ENCODE data around the gene RNASEL.
"Not testable (repeated sequence)": the region's sequence is repeated elsewhere in the genome, so short reads cannot be mapped to it uniquely, and the experiment has no call there.

The RNASEL gene

DNA sequence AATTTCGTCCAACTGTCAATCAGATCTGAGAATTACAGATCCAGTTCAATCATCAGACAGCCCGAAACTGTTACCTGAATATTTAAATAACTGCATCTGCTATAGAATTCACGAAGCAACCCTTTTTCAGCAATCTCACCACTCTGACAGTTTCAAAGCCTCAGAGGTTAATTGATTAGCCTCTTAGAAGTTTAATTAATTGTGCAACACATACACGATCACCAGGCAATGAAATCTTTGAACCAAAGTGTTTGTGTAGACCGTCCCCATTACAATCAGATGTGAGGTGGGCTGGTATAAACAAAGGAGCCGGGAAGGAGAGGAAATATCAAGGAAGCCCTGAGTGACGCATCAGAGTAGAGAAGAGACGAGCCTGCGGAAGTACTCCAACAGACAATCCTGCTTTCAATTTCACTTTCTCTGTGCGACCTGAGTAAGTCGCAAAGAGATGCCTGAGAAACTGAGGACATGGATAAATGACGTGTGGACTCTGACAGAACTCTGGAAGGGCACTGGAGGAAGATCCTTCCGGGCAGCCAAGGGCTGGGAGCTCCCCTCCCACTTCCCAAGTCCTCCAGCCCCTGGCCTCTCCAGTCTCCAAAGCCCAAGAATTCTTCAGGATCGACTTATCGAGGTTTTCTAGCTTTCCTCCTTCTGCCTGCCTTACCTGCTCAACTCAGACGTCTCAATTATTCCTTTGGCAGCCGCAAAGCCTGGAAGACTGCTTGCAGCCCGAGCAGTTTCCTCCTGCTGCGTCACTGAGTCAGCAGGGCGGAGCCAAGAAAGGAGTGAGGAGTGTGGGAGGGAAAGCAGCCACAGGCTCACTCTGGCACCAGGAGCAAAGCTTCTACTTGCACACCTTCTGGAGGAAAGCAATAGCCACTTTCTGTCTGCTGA is at the start of gene RNASEL:
TSS of gene RNASEL (minus strand) at position 757 of the 897 bp plus-strand sequence. CDS start 2,450 bp downstream, outside the sequence.
- peak; percentile 40 for DNase-seq (ENCODE audit: low spot score)
- H3K27me3 Mint-ChIP-seq (ENCODE audit: low read depth) = peaks cover 13% of the 10 kb centered on the region
- H3K27ac Mint-ChIP-seq = peak within 1 kb of the TSS; percentile 99
- H3K36me3 Mint-ChIP-seq (ENCODE audit: low read depth) = peaks cover 13% of the 10 kb centered on the region
- H3K9me3 Mint-ChIP-seq = no peaks in the 10 kb centered on the region
- H3K4me1 Mint-ChIP-seq (ENCODE audit: low read depth) = peaks cover 23% of the 10 kb centered on the region
- peak within 1 kb of the TSS; percentile 94 for H3K4me3 Mint-ChIP-seq

DNA sequence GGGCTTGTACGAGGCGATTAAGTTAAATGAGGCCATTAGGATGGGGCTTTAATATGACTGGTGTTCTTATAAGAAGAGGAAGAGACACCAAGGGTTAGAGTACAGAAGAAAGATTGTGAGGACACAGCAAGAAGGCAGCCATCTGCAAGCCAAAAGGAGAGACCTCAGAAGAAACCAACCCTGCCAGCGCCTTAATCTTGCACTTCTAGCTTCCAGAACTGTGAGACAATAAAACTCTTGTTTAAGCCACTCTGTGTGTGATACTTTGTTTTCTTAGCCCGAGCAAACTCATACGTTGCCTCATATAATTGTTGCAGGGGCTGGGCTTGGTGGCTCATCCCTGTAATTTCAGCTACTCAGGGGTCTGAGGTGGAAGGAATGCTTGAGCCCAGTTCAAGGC is 48.7 kb upstream of the RNASEL start:
- Mint-ChIP-seq H3K9me3 (no peaks in the 10 kb centered on the region), H3K4me3 (no peak overlapping the region), H3K27ac (no peak overlapping the region), H3K27me3 (ENCODE audit: low read depth) (peaks cover 15% of the 10 kb centered on the region), H3K4me1 (ENCODE audit: low read depth) (no peaks in the 10 kb centered on the region), H3K36me3 (ENCODE audit: low read depth) (no peaks in the 10 kb centered on the region)
- DNase-seq (ENCODE audit: low spot score) = no peak

- Mint-ChIP-seq H3K4me1 (ENCODE audit: low read depth) (peaks cover 10% of the 10 kb centered on the region), H3K9me3 (no peaks in the 10 kb centered on the region), H3K27ac (no peak overlapping the region), H3K27me3 (ENCODE audit: low read depth) (peaks cover 19% of the 10 kb centered on the region), H3K4me3 (no peak overlapping the region), H3K36me3 (ENCODE audit: low read depth) (no peaks in the 10 kb centered on the region)
- no peak for DNase-seq (ENCODE audit: low spot score)
These were observed 46.8 kb upstream of the RNASEL start for GRCh38 chr1:182635871-182636270.

GRCh38 chr1:182634306-182635072 is 45.4 kb upstream of the RNASEL start:
- Mint-ChIP-seq H3K9me3 (no peaks in the 10 kb centered on the region), H3K27ac (no peak overlapping the region), H3K4me3 (no peak overlapping the region), H3K36me3 (ENCODE audit: low read depth) (no peaks in the 10 kb centered on the region), H3K4me1 (ENCODE audit: low read depth) (peaks cover 22% of the 10 kb centered on the region), H3K27me3 (ENCODE audit: low read depth) (peaks cover 19% of the 10 kb centered on the region)
- DNase-seq (ENCODE audit: low spot score) = no peak

- Mint-ChIP-seq H3K27ac (no peak overlapping the region), H3K4me1 (ENCODE audit: low read depth) (peaks cover 30% of the 10 kb centered on the region), H3K4me3 (no peak overlapping the region), H3K27me3 (ENCODE audit: low read depth) (peaks cover 21% of the 10 kb centered on the region), H3K36me3 (ENCODE audit: low read depth) (no peaks in the 10 kb centered on the region), H3K9me3 (no peaks in the 10 kb centered on the region)
- no peak for DNase-seq (ENCODE audit: low spot score)
These were observed 44.7 kb upstream of the RNASEL start for GRCh38 chr1:182633657-182634281.

DNA sequence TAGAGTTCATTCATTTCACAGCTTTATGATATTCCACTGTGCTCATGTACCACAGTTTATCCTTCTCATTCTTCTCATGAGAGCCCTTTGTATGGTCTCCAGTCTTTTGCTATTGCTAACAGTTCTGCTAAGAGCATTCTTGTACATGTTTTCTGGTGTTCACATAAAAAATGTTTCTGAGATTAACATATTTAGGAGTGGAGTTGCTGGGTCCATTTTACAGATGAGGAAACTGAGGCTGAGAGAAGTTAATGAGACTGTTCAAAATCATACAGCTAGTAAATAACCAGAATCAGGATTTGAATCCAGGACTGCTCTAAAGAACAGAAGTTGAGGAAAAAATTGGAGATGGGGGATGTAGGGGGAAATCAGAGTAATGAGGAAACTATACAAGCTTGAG is 44.0 kb upstream of the RNASEL start:
- Mint-ChIP-seq H3K36me3 (ENCODE audit: low read depth) (no peaks in the 10 kb centered on the region), H3K9me3 (no peaks in the 10 kb centered on the region), H3K27me3 (ENCODE audit: low read depth) (peaks cover 20% of the 10 kb centered on the region), H3K27ac (no peak overlapping the region), H3K4me3 (no peak overlapping the region), H3K4me1 (ENCODE audit: low read depth) (peaks cover 30% of the 10 kb centered on the region)
- DNase-seq (ENCODE audit: low spot score) = no peak

GRCh38 chr1:182632441-182632857 is 43.4 kb upstream of the RNASEL start:
- not testable (repeated sequence) for DNase-seq (ENCODE audit: low spot score); H3K9me3 Mint-ChIP-seq; H3K27ac Mint-ChIP-seq; H3K36me3 Mint-ChIP-seq (ENCODE audit: low read depth)
- Mint-ChIP-seq H3K27me3 (ENCODE audit: low read depth) (peaks cover 15% of the 10 kb centered on the region), H3K4me1 (ENCODE audit: low read depth) (peaks cover 30% of the 10 kb centered on the region), H3K4me3 (peak overlapping the region; percentile 32)

- H3K27me3 Mint-ChIP-seq (ENCODE audit: low read depth) = peaks cover 17% of the 10 kb centered on the region
- H3K27ac Mint-ChIP-seq = no peak overlapping the region
- H3K4me1 Mint-ChIP-seq (ENCODE audit: low read depth) = peaks cover 32% of the 10 kb centered on the region
- H3K36me3 Mint-ChIP-seq (ENCODE audit: low read depth) = no peaks in the 10 kb centered on the region
- DNase-seq (ENCODE audit: low spot score) = no peak
- H3K4me3 Mint-ChIP-seq = no peak overlapping the region
- H3K9me3 Mint-ChIP-seq = no peaks in the 10 kb centered on the region
These were observed 42.9 kb upstream of the RNASEL start for GRCh38 chr1:182631954-182632353.

DNA sequence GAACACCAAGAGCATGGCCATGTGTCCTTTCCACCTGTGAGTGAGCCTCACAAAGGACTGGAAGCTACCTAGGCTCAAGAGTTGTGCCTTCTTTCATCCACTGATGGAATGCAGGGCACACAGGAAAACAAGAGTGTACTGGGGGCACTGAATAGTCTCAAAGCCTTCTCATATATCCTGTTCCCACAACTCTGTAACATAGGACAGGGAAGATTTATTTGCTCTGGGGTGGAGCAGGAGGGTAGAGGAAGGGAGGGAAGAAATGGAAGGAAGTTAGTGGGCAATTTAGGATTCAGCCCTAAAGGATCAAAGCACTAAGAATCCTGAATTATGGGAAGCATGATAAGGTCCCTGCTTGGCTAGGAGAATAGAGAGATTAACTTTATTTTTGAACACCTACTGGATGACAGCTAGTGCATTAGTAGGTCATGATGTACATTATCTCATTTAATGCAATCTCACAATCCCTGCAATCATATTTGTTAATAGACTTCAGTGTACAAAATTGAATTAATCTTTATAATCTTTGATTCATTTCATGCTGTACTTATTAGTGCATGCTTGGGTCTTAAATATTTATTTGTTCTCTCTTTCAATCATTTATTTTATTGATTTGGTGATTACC is 42.1 kb upstream of the RNASEL start:
- Mint-ChIP-seq H3K27ac (no peak overlapping the region), H3K4me3 (no peak overlapping the region), H3K4me1 (ENCODE audit: low read depth) (peaks cover 40% of the 10 kb centered on the region), H3K36me3 (ENCODE audit: low read depth) (no peaks in the 10 kb centered on the region), H3K27me3 (ENCODE audit: low read depth) (peaks cover 20% of the 10 kb centered on the region), H3K9me3 (no peaks in the 10 kb centered on the region)
- DNase-seq (ENCODE audit: low spot score) = no peak

DNA sequence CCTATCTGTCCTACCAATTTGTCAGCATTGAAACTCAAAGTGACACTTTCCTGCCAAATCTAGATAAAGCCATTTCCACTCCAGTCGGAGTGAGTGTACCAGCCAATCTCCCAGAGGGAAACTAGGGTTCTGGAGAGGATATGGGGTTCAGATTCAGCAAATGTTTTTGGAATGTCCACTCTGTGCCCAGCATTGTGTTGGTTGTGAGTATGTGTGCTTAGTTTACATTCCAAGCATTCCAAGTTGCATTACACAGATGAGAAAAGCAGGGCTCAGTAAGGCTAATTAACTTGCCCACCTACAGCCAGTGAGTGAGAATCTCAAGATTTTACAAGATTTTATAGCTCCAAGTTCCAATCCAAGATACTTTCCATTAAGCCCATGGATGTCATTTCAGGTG is 41.5 kb upstream of the RNASEL start:
- Mint-ChIP-seq H3K4me1 (ENCODE audit: low read depth) (peaks cover 44% of the 10 kb centered on the region), H3K4me3 (peak overlapping the region; percentile 39), H3K27ac (no peak overlapping the region), H3K36me3 (ENCODE audit: low read depth) (no peaks in the 10 kb centered on the region), H3K9me3 (no peaks in the 10 kb centered on the region), H3K27me3 (ENCODE audit: low read depth) (peaks cover 17% of the 10 kb centered on the region)
- no peak for DNase-seq (ENCODE audit: low spot score)

DNA sequence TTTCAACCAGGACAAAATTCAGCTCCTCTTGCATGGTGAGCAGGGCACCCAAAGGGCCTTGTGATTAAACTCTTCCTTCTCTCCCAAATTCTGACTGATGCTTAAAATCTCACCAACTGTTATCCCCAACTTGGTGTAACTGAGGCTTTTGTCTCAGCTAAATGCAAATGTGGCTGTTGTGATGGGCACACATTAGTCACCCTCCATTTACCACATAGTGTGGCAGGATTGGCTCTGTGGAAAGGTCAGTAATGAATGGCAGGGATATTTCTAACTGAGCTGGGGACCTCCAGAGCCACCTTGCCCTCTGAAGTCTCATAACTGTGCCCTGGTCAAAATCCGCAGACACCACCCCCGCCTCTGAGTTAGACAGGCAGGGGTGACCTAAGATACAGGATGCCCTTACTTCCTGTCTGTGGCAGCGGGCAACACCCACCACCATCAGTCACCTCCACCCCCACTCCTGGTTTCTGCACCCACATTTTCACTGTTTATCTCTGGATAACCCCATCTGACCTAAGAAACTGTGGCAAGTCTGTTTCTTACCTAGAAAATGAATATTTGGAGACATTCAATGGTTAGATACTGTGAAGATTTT is 40.5 kb upstream of the RNASEL start:
- H3K27me3 Mint-ChIP-seq (ENCODE audit: low read depth) = peaks cover 17% of the 10 kb centered on the region
- peaks cover 52% of the 10 kb centered on the region for H3K4me1 Mint-ChIP-seq (ENCODE audit: low read depth)
- peak overlapping the region; percentile 12 for H3K4me3 Mint-ChIP-seq
- no peaks in the 10 kb centered on the region for H3K36me3 Mint-ChIP-seq (ENCODE audit: low read depth)
- no peaks in the 10 kb centered on the region for H3K9me3 Mint-ChIP-seq
- H3K27ac Mint-ChIP-seq = no peak overlapping the region
- DNase-seq (ENCODE audit: low spot score) = peak; percentile 86

DNA sequence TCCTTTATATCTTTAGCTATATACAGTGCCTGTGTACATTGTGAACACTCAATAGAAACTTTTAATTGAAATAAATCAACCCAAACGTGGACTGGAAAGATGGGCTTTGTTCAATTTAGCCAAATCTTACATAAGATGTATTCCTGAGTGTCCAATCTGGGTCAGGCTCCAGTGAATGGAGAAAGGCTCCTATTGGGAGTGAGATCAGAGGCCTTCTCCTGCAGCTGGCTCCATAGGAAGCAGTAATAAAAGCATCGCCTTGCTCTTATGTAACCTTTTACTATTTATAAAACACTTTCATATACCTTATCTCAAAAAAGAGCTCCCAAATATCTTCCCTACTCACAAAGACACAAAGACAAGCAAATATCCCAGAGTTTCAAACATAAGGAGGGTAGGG is 40.0 kb upstream of the RNASEL start:
- Mint-ChIP-seq H3K36me3 (ENCODE audit: low read depth) (no peaks in the 10 kb centered on the region), H3K27me3 (ENCODE audit: low read depth) (peaks cover 15% of the 10 kb centered on the region), H3K9me3 (no peaks in the 10 kb centered on the region), H3K27ac (no peak overlapping the region), H3K4me3 (no peak overlapping the region), H3K4me1 (ENCODE audit: low read depth) (peaks cover 55% of the 10 kb centered on the region)
- no peak for DNase-seq (ENCODE audit: low spot score)

DNA sequence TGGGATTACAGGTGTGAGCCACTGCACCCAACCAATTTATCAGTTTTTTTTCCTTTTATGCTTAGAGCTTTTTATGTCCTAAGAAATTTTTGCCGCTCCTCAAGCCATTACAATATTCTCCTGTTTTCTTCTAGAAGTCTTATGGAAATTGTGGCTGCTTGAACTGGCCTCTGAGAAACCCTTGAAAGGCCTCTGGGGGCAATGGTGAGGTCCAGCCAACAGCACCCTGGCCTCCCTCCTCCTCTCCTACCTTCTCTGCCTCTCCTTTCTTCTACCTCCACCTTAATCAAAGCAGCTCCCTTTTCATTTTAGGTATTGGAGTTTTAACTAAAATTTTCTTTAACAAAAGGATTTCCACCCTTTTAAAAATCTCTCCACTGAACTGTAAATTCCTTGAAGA is 39.6 kb upstream of the RNASEL start:
- no peaks in the 10 kb centered on the region for H3K9me3 Mint-ChIP-seq
- no peak overlapping the region for H3K4me3 Mint-ChIP-seq
- H3K27ac Mint-ChIP-seq = no peak overlapping the region
- H3K4me1 Mint-ChIP-seq (ENCODE audit: low read depth) = peaks cover 57% of the 10 kb centered on the region
- no peaks in the 10 kb centered on the region for H3K36me3 Mint-ChIP-seq (ENCODE audit: low read depth)
- H3K27me3 Mint-ChIP-seq (ENCODE audit: low read depth) = peaks cover 14% of the 10 kb centered on the region
- no peak for DNase-seq (ENCODE audit: low spot score)
